KMS-11 (cell line): ENCODE measurements around the gene CACNB4.

Experiments
- H2AFZ ChIP-seq: fragments of 200-600 bp; sonication (generic); 2 replicates; pipeline ENCODE4 v1.6.1; 2016; ENCODE audit warnings: antibody characterized with exemption, mixed run types, low read depth
- H3K27ac ChIP-seq: fragments of 200-600 bp; sonication (generic); 2 replicates; pipeline ENCODE4 v1.6.1; 2016; ENCODE audit warnings: mild to moderate bottlenecking, mixed run types
- H3K27me3 ChIP-seq: fragments of 200-600 bp; sonication (generic); 2 replicates; pipeline ENCODE4 v1.6.1; 2017; ENCODE audit warnings: mild to moderate bottlenecking, low read depth, mixed run types, moderate library complexity; ENCODE audit not compliant: insufficient read depth
- H3K36me3 ChIP-seq: fragments of 200-600 bp; sonication (generic); 2 replicates; pipeline ENCODE4 v1.6.1; 2017; ENCODE audit warnings: mild to moderate bottlenecking, mixed run types; ENCODE audit not compliant: insufficient read depth
- H3K4me1 ChIP-seq: fragments of 200-600 bp; sonication (generic); 2 replicates; pipeline ENCODE4 v1.6.1; 2016; ENCODE audit warnings: mild to moderate bottlenecking, low read depth, mixed run types; ENCODE audit not compliant: poor library complexity, severe bottlenecking
- H3K4me2 ChIP-seq: fragments of 200-600 bp; sonication (generic); 2 replicates; pipeline ENCODE4 v1.7.0; 2016; ENCODE audit warnings: mild to moderate bottlenecking, mixed run types
- H3K4me3 ChIP-seq: fragments of 200-600 bp; sonication (generic); IDR thresholded peaks from 2 replicates; pipeline ENCODE4 v1.6.1; 2017; ENCODE audit warnings: low read depth, low read length, mixed read lengths; ENCODE audit not compliant: insufficient read depth
- H3K79me2 ChIP-seq: fragments of 200-600 bp; sonication (generic); 2 replicates; pipeline ENCODE4 v1.6.1; 2016; ENCODE audit warnings: low read depth, mixed run types; ENCODE audit not compliant: insufficient read depth
- H3K9ac ChIP-seq: fragments of 200-600 bp; sonication (generic); 2 replicates; pipeline ENCODE4 v1.6.1; 2016; ENCODE audit warnings: mild to moderate bottlenecking, mixed run types
- H4K20me1 ChIP-seq: fragments of 200-600 bp; sonication (generic); 2 replicates; pipeline ENCODE4 v1.6.1; 2016; ENCODE audit warnings: mild to moderate bottlenecking, mixed run types; ENCODE audit not compliant: insufficient read depth
- CTCF ChIP-seq: fragments of 200-600 bp; sonication (generic); conservative IDR thresholded peaks from 2 replicates; pipeline ENCODE4 v1.6.1; 2017; ENCODE audit warnings: low read depth, mild to moderate bottlenecking, antibody characterized with exemption, low read length, moderate library complexity, mixed read lengths

CACNB4 gene

GRCh38 chr2:151989378-151989777, 109.5 kb downstream of the CACNB4 start:
- Histone ChIP-seq H3K79me2 (no peaks in the 10 kb centered on the region), H3K27me3 (no peaks in the 10 kb centered on the region), H3K4me3 (no peak overlapping the region), H3K9ac (no peak overlapping the region), H4K20me1 (no peaks in the 10 kb centered on the region), H3K4me1 (no peaks in the 10 kb centered on the region), H3K4me2 (no peak overlapping the region), H3K27ac (no peak overlapping the region), H3K36me3 (no peaks in the 10 kb centered on the region), H2AFZ (no peak overlapping the region)
- no peak for TF ChIP-seq CTCF

- no peak overlapping the region for H3K27ac ChIP-seq
- H3K36me3 ChIP-seq, result no peaks in the 10 kb centered on the region
- H2AFZ ChIP-seq, result no peak overlapping the region
These were observed 111.4 kb downstream of the CACNB4 start for GRCh38 chr2:151987484-151987883.

GRCh38 chr2:151984424-151985083, 114.3 kb downstream of the CACNB4 start:
- Histone ChIP-seq H3K4me1 (no peaks in the 10 kb centered on the region), H3K36me3 (no peaks in the 10 kb centered on the region), H3K4me2 (no peak overlapping the region), H3K4me3 (no peak overlapping the region), H3K27ac (no peak overlapping the region), H3K79me2 (no peaks in the 10 kb centered on the region), H3K27me3 (no peaks in the 10 kb centered on the region), H2AFZ (no peak overlapping the region), H3K9ac (no peak overlapping the region), H4K20me1 (no peaks in the 10 kb centered on the region)
- TF ChIP-seq CTCF, result no peak

More at GRCh38 chr2:151987484-151987883, 111.4 kb downstream of the CACNB4 start:
- Histone ChIP-seq H3K27me3 (no peaks in the 10 kb centered on the region), H3K79me2 (no peaks in the 10 kb centered on the region), H3K4me2 (no peak overlapping the region), H3K9ac (no peak overlapping the region), H4K20me1 (no peaks in the 10 kb centered on the region), H3K4me1 (no peaks in the 10 kb centered on the region), H3K4me3 (no peak overlapping the region)
- TF ChIP-seq CTCF, result no peak

- Histone ChIP-seq H3K79me2 (no peaks in the 10 kb centered on the region), H3K27ac (no peak overlapping the region), H3K4me1 (no peaks in the 10 kb centered on the region), H3K4me3 (no peak overlapping the region), H3K27me3 (no peaks in the 10 kb centered on the region), H4K20me1 (no peaks in the 10 kb centered on the region), H3K36me3 (no peaks in the 10 kb centered on the region), H3K9ac (no peak overlapping the region), H3K4me2 (no peak overlapping the region), H2AFZ (no peak overlapping the region)
- TF ChIP-seq CTCF, result no peak
These were observed 115.6 kb downstream of the CACNB4 start for GRCh38 chr2:151983221-151983620.
